GM18951 (cell line): ENCODE data around the gene RFK.
"Not testable (repeated sequence)": the region's sequence is repeated elsewhere in the genome, so short reads cannot be mapped to it uniquely, and the experiment has no call there.

Experiments used
- POLR2A ChIP-seq: IDR thresholded peaks from 4 replicates; pipeline ENCODE4 v1.6.1; 2011; ENCODE audit warnings: mild to moderate bottlenecking; ENCODE audit not compliant: insufficient read length, insufficient read depth; ENCODE audit errors: extremely low read depth
- in situ Hi-C: fragments of 300-500 bp; cut with MboI; formaldehyde crosslinking; loops from one replicate; pipeline ENCODE4 v1.12.0; 2022; ENCODE audit warnings: low sequenced_read_pairs, mixed read lengths, inconsistent platforms; ENCODE audit not compliant: unreplicated experiment

Gene RFK

GRCh38 chr9:76394195-76394959, at the start of gene RFK:
RFK (minus strand) TSS chr9:76394426; CDS start chr9:76394171, 255 bp downstream.
- in situ Hi-C loops, result no loop called here

GRCh38 chr9:76443887-76444286, 49.7 kb upstream of the RFK start:
- in situ Hi-C loops, result no loop called here
- TF ChIP-seq POLR2A, result no peak

More at GRCh38 chr9:76394195-76394959, at the start of gene RFK:
- TF ChIP-seq POLR2A, result peak; percentile 72

- in situ Hi-C loops, result no loop called here
- no peak for TF ChIP-seq POLR2A
These were observed 47.5 kb upstream of the RFK start for GRCh38 chr9:76441551-76442322.

GRCh38 chr9:76438841-76439588, 44.8 kb upstream of the RFK start:
- TF ChIP-seq POLR2A, result no peak
- in situ Hi-C loops, result no loop called here

- in situ Hi-C loops, result not testable (repeated sequence)
These were observed 42.9 kb upstream of the RFK start for GRCh38 chr9:76437017-76437699.

- in situ Hi-C loops, result not testable (repeated sequence)
These were observed 40.7 kb upstream of the RFK start for GRCh38 chr9:76434897-76435296.

GRCh38 chr9:76433836-76434235, 39.6 kb upstream of the RFK start:
- in situ Hi-C loops, result no loop called here
- no peak for TF ChIP-seq POLR2A

GRCh38 chr9:76433406-76433805, 39.2 kb upstream of the RFK start:
- in situ Hi-C loops, result no loop called here
- no peak for TF ChIP-seq POLR2A

GRCh38 chr9:76431601-76432000, 37.4 kb upstream of the RFK start:
- TF ChIP-seq POLR2A, result no peak
- in situ Hi-C loops, result no loop called here

GRCh38 chr9:76426807-76427419, 32.7 kb upstream of the RFK start:
- no peak for TF ChIP-seq POLR2A

GRCh38 chr9:76425677-76426453, 31.6 kb upstream of the RFK start:
- in situ Hi-C loops, result no loop called here

More at GRCh38 chr9:76426807-76427419, 32.7 kb upstream of the RFK start:
- in situ Hi-C loops, result no loop called here

GRCh38 chr9:76424491-76424890, 30.3 kb upstream of the RFK start:
- in situ Hi-C loops, result no loop called here
- TF ChIP-seq POLR2A, result no peak

More at GRCh38 chr9:76425677-76426453, 31.6 kb upstream of the RFK start:
- no peak for TF ChIP-seq POLR2A
